GM23338 (cell line): Measurements from ENCODE around the gene KRTAP9-8. TPM values are rescaled to one million over a fixed set of nuclear protein-coding genes. Genes with fewer than 3 reads are reported as not detected.

Experiments used
- ATAC-seq: fragments of 200-7000 bp; cut with Tn5 transposase; 3 replicates; pipeline ENCODE4 v1.9.1; 2020
- DNase-seq: peaks from one replicate; pipeline ENCODE4 v3.0.0-alpha.2; 2015; ENCODE audit warnings: low spot score
- H2AFZ ChIP-seq: fragments of 200-600 bp; sonication (generic); 2 replicates; pipeline ENCODE4 v1.8.0; 2016; ENCODE audit warnings: antibody characterized with exemption, mild to moderate bottlenecking, moderate library complexity
- H3F3A ChIP-seq: fragments of 200-600 bp; sonication (generic); replicated peaks from 2 replicates; pipeline ENCODE4 v1.8.0; 2017; ENCODE audit warnings: antibody characterized with exemption, mixed run types, low read depth
- H3K27ac ChIP-seq: fragments of 200-600 bp; sonication (generic); 2 replicates; pipeline ENCODE4 v1.6.1; 2016; ENCODE audit warnings: low read depth
- H3K27me3 ChIP-seq: fragments of 200-600 bp; sonication (generic); 2 replicates; pipeline ENCODE4 v1.8.0; 2016; ENCODE audit warnings: mild to moderate bottlenecking, mixed run types, moderate library complexity; ENCODE audit not compliant: insufficient read depth
- H3K36me3 ChIP-seq: fragments of 200-600 bp; sonication (generic); 2 replicates; pipeline ENCODE4 v1.8.0; 2016; ENCODE audit warnings: mild to moderate bottlenecking; ENCODE audit not compliant: insufficient read depth
- H3K4me1 ChIP-seq: fragments of 200-600 bp; sonication (generic); 2 replicates; pipeline ENCODE4 v1.8.0; 2016; ENCODE audit warnings: mild to moderate bottlenecking, moderate library complexity; ENCODE audit not compliant: insufficient read depth
- H3K4me2 ChIP-seq: fragments of 200-600 bp; sonication (generic); 2 replicates; pipeline ENCODE4 v1.7.1; 2017; ENCODE audit warnings: mixed run types
- H3K4me3 ChIP-seq: fragments of 200-600 bp; sonication (generic); 2 replicates; pipeline ENCODE4 v1.6.1; 2016; ENCODE audit warnings: mixed run types
- H3K79me2 ChIP-seq: fragments of 200-600 bp; sonication (generic); replicated peaks from 2 replicates; pipeline ENCODE4 v1.8.0; 2017; ENCODE audit warnings: mild to moderate bottlenecking; ENCODE audit not compliant: insufficient read depth
- H3K9me2 ChIP-seq: fragments of 200-600 bp; sonication (generic); 2 replicates; pipeline ENCODE4 v1.8.0; 2017; ENCODE audit not compliant: insufficient read depth
- H4K20me1 ChIP-seq: fragments of 200-600 bp; sonication (generic); replicated peaks from 2 replicates; pipeline ENCODE4 v1.8.0; 2017; ENCODE audit warnings: mild to moderate bottlenecking; ENCODE audit not compliant: insufficient read depth
- H3K27ac Mint-ChIP-seq: 2 replicates; pipeline ENCODE4 v1.8.0; 2020; ENCODE audit warnings: inconsistent platforms, mild to moderate bottlenecking, moderate library complexity, mixed read lengths
- H3K27me3 Mint-ChIP-seq: 3 replicates; pipeline ENCODE4 v1.8.0; 2022; ENCODE audit warnings: low read depth, mild to moderate bottlenecking, moderate library complexity, mixed read lengths, inconsistent platforms; ENCODE audit not compliant: insufficient read depth, poor library complexity
- H3K36me3 Mint-ChIP-seq: 3 replicates; pipeline ENCODE4 v1.8.0; 2021; ENCODE audit warnings: low read depth, mild to moderate bottlenecking, inconsistent platforms, moderate library complexity, mixed read lengths
- H3K4me1 Mint-ChIP-seq: 3 replicates; pipeline ENCODE4 v1.8.0; 2020; ENCODE audit warnings: mild to moderate bottlenecking, inconsistent platforms, mixed read lengths
- H3K4me3 Mint-ChIP-seq: 3 replicates; pipeline ENCODE4 v1.8.0; 2021; ENCODE audit warnings: moderate library complexity, mild to moderate bottlenecking, inconsistent platforms, mixed read lengths
- H3K9me3 Mint-ChIP-seq: 3 replicates; pipeline ENCODE4 v1.8.0; 2020; ENCODE audit warnings: moderate library complexity, mild to moderate bottlenecking, inconsistent platforms, mixed read lengths
- CREB1 ChIP-seq: fragments of 250-450 bp; sonication (Bioruptor Pico); IDR thresholded peaks from 2 replicates; pipeline ENCODE4 v1.5.0; 2020; ENCODE audit warnings: low read depth, mild to moderate bottlenecking, moderate library complexity
- EZH2 ChIP-seq: fragments of 200-600 bp; sonication (generic); IDR thresholded peaks from one replicate; pipeline ENCODE4 v1.8.0; 2017; ENCODE audit warnings: antibody characterized with exemption, mild to moderate bottlenecking, low read depth; ENCODE audit not compliant: unreplicated experiment
- EZH2phosphoT487 ChIP-seq: fragments of 200-600 bp; sonication (generic); IDR thresholded peaks from one replicate; pipeline ENCODE4 v1.8.1; 2018; ENCODE audit warnings: antibody characterized with exemption; ENCODE audit not compliant: unreplicated experiment
- JUNB ChIP-seq: IDR thresholded peaks from one replicate; pipeline ENCODE4 v1.6.1; 2016; ENCODE audit warnings: antibody characterized with exemption; ENCODE audit not compliant: unreplicated experiment
- NANOG ChIP-seq: IDR thresholded peaks from 2 replicates; pipeline ENCODE4 v1.6.1; 2016; ENCODE audit warnings: antibody characterized with exemption, borderline replicate concordance
- POLR2AphosphoS5 ChIP-seq: IDR thresholded peaks from 2 replicates; pipeline ENCODE4 v1.6.1; 2016; ENCODE audit warnings: antibody characterized with exemption, low read depth
- STAT1 ChIP-seq: IDR thresholded peaks from one replicate; pipeline ENCODE4 v1.6.1; 2016; ENCODE audit warnings: antibody characterized with exemption; ENCODE audit not compliant: unreplicated experiment
- ZNF114 ChIP-seq: fragments of 250-450 bp; sonication (Bioruptor Pico); IDR thresholded peaks from 2 replicates; pipeline ENCODE4 v1.5.0; 2020; ENCODE audit warnings: mild to moderate bottlenecking, moderate library complexity
- ZNF331 ChIP-seq: fragments of 250-450 bp; sonication (Bioruptor Pico); IDR thresholded peaks from 2 replicates; pipeline ENCODE4 v1.5.0; 2020; ENCODE audit warnings: low read depth, mild to moderate bottlenecking, moderate library complexity
- polyA plus RNA-seq: library from polyadenylated mRNA; unstranded; fragments of >200 nt; fragmentation: Nextera tagmentation; extraction: Ambion mirVana; gene quantifications from 2 replicates; pipeline ENCODE4 v1.2.1, GENCODE V29; 2016
- total RNA-seq: library from RNA; depleted of rRNA; stranded (reverse); fragments of >200 nt; shearing (Covaris generic); gene quantifications from 2 replicates; pipeline ENCODE4 v1.2.3, GENCODE V29; 2014
- TF ChIP-seq, protein P1 (sequence below), 2 experiments: fragments of 200-600 bp in 1 of 2; sonication (generic) in 1 of 2; conservative IDR thresholded peaks; 2 replicates each; pipeline versions ENCODE4 v1.5.1 to v1.6.1; 2016 to 2017; ENCODE audit warnings: antibody characterized with exemption in 2 of 2, low read depth in 2 of 2, mild to moderate bottlenecking in 2 of 2, moderate library complexity in 1 of 2
- TF ChIP-seq, protein P2 (sequence below): fragments of 250-450 bp; sonication (Bioruptor Pico); IDR thresholded peaks from 2 replicates; pipeline ENCODE4 v1.5.0; 2020; ENCODE audit warnings: mild to moderate bottlenecking, moderate library complexity
- TF ChIP-seq, protein P3 (sequence below): IDR thresholded peaks from one replicate; pipeline ENCODE4 v1.6.1; 2018; ENCODE audit warnings: antibody characterized with exemption; ENCODE audit not compliant: unreplicated experiment
- TF ChIP-seq, protein P4 (sequence below): IDR thresholded peaks from 2 replicates; pipeline ENCODE4 v1.6.1; 2016; ENCODE audit warnings: antibody characterized with exemption

Gene KRTAP9-8
- total and polyA plus RNA-seq, 2 experiments from 2014 or later: not detected

DNA sequence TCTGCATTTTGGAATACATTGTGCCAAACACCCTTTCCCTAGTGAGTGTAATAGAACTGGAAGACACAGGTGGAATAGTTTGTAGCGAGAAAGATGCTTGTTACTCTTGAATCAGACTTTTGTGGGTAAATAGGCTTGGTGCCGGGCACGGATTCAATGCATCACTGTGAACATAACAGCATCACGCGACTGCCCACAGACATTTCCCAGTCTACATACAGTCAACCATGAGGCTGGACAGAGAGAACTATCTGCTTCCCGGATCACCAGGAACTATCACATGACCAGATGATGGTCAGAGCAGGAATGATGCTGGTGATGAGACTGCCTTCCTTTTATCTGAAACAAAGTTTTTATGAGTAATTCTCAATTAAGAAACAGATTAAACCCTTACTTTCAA lies 11.7 kb upstream of the KRTAP9-8 start:
- H3K27ac Mint-ChIP-seq: no peak overlapping the region
- Histone ChIP-seq H3K9me2 (no peaks in the 10 kb centered on the region), H3K27ac (no peak overlapping the region), H3K4me3 (no peak overlapping the region), H3K4me1 (no peaks in the 10 kb centered on the region), H3K4me2 (no peak overlapping the region), H3K36me3 (no peaks in the 10 kb centered on the region), H4K20me1 (no peaks in the 10 kb centered on the region), H3F3A (no peaks in the 10 kb centered on the region), H2AFZ (no peak overlapping the region), H3K27me3 (no peaks in the 10 kb centered on the region), H3K79me2 (no peaks in the 10 kb centered on the region)
- ATAC-seq (no peak), DNase-seq (no peak)
- no peaks in the 10 kb centered on the region for H3K4me1 Mint-ChIP-seq
- no peaks in the 10 kb centered on the region for H3K9me3 Mint-ChIP-seq
- H3K27me3 Mint-ChIP-seq: no peaks in the 10 kb centered on the region
- TF ChIP-seq, protein P1, sequence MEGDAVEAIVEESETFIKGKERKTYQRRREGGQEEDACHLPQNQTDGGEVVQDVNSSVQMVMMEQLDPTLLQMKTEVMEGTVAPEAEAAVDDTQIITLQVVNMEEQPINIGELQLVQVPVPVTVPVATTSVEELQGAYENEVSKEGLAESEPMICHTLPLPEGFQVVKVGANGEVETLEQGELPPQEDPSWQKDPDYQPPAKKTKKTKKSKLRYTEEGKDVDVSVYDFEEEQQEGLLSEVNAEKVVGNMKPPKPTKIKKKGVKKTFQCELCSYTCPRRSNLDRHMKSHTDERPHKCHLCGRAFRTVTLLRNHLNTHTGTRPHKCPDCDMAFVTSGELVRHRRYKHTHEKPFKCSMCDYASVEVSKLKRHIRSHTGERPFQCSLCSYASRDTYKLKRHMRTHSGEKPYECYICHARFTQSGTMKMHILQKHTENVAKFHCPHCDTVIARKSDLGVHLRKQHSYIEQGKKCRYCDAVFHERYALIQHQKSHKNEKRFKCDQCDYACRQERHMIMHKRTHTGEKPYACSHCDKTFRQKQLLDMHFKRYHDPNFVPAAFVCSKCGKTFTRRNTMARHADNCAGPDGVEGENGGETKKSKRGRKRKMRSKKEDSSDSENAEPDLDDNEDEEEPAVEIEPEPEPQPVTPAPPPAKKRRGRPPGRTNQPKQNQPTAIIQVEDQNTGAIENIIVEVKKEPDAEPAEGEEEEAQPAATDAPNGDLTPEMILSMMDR (conservative IDR thresholded peaks at IDR 0.05; ENCODE audit: low read depth in 2 of 2): no peak
- TF ChIP-seq JUNB (no peak), STAT1 (no peak), CREB1 (CRISPR knock-in tag) (no peak), EZH2 (no peak), ZNF331 (CRISPR knock-in tag) (no peak), EZH2phosphoT487 (no peak), POLR2AphosphoS5 (no peak), NANOG (no peak), ZNF114 (no peak)
- TF ChIP-seq, protein P2, sequence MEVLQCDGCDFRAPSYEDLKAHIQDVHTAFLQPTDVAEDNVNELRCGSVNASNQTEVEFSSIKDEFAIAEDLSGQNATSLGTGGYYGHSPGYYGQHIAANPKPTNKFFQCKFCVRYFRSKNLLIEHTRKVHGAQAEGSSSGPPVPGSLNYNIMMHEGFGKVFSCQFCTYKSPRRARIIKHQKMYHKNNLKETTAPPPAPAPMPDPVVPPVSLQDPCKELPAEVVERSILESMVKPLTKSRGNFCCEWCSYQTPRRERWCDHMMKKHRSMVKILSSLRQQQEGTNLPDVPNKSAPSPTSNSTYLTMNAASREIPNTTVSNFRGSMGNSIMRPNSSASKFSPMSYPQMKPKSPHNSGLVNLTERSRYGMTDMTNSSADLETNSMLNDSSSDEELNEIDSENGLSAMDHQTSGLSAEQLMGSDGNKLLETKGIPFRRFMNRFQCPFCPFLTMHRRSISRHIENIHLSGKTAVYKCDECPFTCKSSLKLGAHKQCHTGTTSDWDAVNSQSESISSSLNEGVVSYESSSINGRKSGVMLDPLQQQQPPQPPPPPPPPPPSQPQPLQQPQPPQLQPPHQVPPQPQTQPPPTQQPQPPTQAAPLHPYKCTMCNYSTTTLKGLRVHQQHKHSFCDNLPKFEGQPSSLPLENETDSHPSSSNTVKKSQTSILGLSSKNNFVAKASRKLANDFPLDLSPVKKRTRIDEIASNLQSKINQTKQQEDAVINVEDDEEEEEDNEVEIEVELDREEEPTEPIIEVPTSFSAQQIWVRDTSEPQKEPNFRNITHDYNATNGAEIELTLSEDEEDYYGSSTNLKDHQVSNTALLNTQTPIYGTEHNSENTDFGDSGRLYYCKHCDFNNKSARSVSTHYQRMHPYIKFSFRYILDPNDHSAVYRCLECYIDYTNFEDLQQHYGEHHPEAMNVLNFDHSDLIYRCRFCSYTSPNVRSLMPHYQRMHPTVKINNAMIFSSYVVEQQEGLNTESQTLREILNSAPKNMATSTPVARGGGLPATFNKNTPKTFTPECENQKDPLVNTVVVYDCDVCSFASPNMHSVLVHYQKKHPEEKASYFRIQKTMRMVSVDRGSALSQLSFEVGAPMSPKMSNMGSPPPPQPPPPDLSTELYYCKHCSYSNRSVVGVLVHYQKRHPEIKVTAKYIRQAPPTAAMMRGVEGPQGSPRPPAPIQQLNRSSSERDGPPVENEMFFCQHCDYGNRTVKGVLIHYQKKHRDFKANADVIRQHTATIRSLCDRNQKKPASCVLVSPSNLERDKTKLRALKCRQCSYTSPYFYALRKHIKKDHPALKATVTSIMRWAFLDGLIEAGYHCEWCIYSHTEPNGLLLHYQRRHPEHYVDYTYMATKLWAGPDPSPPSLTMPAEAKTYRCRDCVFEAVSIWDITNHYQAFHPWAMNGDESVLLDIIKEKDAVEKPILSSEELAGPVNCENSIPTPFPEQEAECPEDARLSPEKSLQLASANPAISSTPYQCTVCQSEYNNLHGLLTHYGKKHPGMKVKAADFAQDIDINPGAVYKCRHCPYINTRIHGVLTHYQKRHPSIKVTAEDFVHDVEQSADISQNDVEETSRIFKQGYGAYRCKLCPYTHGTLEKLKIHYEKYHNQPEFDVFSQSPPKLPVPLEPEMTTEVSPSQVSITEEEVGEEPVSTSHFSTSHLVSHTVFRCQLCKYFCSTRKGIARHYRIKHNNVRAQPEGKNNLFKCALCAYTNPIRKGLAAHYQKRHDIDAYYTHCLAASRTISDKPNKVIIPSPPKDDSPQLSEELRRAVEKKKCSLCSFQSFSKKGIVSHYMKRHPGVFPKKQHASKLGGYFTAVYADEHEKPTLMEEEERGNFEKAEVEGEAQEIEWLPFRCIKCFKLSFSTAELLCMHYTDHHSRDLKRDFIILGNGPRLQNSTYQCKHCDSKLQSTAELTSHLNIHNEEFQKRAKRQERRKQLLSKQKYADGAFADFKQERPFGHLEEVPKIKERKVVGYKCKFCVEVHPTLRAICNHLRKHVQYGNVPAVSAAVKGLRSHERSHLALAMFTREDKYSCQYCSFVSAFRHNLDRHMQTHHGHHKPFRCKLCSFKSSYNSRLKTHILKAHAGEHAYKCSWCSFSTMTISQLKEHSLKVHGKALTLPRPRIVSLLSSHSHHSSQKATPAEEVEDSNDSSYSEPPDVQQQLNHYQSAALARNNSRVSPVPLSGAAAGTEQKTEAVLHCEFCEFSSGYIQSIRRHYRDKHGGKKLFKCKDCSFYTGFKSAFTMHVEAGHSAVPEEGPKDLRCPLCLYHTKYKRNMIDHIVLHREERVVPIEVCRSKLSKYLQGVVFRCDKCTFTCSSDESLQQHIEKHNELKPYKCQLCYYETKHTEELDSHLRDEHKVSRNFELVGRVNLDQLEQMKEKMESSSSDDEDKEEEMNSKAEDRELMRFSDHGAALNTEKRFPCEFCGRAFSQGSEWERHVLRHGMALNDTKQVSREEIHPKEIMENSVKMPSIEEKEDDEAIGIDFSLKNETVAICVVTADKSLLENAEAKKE: no peak
- TF ChIP-seq, protein P3, sequence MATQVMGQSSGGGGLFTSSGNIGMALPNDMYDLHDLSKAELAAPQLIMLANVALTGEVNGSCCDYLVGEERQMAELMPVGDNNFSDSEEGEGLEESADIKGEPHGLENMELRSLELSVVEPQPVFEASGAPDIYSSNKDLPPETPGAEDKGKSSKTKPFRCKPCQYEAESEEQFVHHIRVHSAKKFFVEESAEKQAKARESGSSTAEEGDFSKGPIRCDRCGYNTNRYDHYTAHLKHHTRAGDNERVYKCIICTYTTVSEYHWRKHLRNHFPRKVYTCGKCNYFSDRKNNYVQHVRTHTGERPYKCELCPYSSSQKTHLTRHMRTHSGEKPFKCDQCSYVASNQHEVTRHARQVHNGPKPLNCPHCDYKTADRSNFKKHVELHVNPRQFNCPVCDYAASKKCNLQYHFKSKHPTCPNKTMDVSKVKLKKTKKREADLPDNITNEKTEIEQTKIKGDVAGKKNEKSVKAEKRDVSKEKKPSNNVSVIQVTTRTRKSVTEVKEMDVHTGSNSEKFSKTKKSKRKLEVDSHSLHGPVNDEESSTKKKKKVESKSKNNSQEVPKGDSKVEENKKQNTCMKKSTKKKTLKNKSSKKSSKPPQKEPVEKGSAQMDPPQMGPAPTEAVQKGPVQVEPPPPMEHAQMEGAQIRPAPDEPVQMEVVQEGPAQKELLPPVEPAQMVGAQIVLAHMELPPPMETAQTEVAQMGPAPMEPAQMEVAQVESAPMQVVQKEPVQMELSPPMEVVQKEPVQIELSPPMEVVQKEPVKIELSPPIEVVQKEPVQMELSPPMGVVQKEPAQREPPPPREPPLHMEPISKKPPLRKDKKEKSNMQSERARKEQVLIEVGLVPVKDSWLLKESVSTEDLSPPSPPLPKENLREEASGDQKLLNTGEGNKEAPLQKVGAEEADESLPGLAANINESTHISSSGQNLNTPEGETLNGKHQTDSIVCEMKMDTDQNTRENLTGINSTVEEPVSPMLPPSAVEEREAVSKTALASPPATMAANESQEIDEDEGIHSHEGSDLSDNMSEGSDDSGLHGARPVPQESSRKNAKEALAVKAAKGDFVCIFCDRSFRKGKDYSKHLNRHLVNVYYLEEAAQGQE: no peak
- TF ChIP-seq, protein P4, sequence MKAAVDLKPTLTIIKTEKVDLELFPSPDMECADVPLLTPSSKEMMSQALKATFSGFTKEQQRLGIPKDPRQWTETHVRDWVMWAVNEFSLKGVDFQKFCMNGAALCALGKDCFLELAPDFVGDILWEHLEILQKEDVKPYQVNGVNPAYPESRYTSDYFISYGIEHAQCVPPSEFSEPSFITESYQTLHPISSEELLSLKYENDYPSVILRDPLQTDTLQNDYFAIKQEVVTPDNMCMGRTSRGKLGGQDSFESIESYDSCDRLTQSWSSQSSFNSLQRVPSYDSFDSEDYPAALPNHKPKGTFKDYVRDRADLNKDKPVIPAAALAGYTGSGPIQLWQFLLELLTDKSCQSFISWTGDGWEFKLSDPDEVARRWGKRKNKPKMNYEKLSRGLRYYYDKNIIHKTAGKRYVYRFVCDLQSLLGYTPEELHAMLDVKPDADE: no peak
- no peaks in the 10 kb centered on the region for H3K36me3 Mint-ChIP-seq
- no peak overlapping the region for H3K4me3 Mint-ChIP-seq
